ENCODE data around the gene RAD51B. TPM values are rescaled to one million over a fixed set of nuclear protein-coding genes. Genes with fewer than 3 reads are reported as not detected.
"Not testable (repeated sequence)": the region's sequence is repeated elsewhere in the genome, so short reads cannot be mapped to it uniquely, and the experiment has no call there.

Gene RAD51B
- total RNA-seq, 4 donors from 2014 or later: 8.9 to 30.3 (median 10.4) TPM

DNA sequence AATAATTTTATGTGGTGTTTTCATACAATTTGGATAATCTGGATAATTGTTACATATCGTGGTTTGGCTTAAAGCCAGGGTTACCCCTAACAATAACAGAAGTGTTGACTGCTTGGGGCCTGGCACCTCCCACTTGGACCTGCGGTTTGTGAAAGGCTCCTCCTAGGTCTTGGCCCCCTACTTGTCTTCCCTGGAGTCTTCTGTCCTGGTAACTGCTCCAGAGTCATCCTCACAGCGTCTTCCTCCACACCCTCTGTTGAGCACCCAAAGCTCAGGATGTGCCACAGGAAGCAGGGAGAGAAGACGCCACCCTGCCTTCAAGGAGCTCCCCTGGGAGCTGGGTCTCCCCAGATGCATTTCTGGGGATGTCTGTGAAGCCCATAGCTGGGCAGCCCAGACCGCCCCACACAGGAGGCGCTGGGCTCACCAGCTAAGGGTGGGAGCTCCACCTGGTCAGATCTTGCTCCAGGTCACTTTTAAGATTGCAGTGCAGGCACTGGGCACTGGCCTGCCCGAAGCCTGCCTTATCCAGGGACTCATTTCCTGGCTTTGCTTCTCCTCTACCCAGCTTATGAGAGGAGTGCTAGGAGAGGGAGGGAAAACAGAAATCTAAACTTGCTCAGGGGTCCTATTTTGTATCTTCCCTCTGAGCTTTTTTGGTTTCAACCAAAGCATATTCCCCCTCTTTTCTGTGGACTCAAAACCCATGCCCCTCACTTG, 875.1 kb downstream of the RAD51B start:
- DNase-seq (ENCODE audit: low spot score): no peak

DNA sequence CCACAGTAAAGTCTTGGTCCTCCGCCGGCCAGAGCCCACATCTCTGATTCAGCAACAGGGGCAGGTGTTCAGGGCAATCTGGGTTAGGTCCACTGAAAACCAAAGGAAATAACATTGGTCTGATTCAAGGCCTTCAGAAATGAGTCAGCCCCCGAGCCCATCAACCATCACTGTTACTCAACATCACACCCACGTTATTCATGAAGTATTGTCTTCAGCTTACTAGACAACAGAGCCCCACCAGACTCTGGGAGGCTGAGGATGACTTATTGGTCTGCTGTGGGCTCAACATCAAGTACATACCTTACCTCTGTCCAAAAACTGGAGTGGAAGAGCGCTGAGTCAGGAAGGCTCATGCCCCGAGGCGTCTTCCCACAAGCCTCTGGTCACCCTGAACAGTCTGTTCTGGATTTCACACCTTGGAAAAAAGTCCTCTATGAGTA, 875.8 kb downstream of the RAD51B start:
- TF ChIP-seq, protein P1, sequence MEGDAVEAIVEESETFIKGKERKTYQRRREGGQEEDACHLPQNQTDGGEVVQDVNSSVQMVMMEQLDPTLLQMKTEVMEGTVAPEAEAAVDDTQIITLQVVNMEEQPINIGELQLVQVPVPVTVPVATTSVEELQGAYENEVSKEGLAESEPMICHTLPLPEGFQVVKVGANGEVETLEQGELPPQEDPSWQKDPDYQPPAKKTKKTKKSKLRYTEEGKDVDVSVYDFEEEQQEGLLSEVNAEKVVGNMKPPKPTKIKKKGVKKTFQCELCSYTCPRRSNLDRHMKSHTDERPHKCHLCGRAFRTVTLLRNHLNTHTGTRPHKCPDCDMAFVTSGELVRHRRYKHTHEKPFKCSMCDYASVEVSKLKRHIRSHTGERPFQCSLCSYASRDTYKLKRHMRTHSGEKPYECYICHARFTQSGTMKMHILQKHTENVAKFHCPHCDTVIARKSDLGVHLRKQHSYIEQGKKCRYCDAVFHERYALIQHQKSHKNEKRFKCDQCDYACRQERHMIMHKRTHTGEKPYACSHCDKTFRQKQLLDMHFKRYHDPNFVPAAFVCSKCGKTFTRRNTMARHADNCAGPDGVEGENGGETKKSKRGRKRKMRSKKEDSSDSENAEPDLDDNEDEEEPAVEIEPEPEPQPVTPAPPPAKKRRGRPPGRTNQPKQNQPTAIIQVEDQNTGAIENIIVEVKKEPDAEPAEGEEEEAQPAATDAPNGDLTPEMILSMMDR (IDR thresholded peaks at IDR 0.05): no peak
- ATAC-seq (ENCODE audit: low FRiP score): peak; percentile 91
- DNase-seq (ENCODE audit: low spot score): peak; percentile 25

More for the DNA sequence above, 875.1 kb downstream of the RAD51B start:
- no peak for ATAC-seq (ENCODE audit: low FRiP score)
- TF ChIP-seq, protein P1 (IDR thresholded peaks at IDR 0.05): no peak

DNA sequence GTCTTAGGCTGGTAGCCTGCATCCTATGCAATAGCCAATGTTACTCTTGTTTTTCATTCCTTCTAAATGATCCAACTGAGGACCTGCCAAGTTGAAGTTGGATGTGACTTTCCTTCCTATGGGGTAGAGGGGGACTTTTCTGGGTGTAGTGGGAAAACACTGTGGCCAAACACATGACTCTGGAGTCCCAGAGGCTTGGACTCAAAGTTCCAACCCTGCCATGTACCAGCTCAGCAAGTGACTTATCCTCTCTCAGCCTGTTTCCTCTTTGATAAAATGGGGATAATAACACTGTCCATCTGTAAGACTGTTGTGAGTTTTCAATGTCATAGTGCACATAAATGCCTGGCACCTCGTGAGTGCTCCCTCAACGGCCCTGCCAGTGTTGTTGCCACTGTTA, 876.3 kb downstream of the RAD51B start:
- DNase-seq (ENCODE audit: low spot score) (no peak), ATAC-seq (ENCODE audit: low FRiP score) (no peak)
- TF ChIP-seq, protein P1 (IDR thresholded peaks at IDR 0.05): no peak

DNA sequence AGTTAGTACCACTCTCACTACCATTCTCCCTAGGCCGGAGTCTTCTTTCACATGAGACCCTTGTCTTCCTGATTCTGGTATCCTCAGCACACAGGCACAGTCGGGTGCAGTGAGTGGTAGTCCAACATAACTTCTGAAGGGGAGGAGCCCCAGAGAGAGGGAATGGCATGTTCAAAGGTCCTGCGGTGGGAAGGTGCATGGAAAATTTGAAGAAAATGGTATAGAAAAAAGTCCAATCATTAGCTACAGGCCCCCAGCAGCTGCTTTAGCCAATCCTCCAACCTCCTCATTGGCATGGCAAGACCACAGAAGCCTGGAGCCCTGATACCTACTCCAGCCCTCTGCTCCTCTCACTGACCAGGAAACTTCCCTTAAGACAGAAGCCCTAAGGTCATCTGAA, 876.7 kb downstream of the RAD51B start:
- DNase-seq (ENCODE audit: low spot score): peak; percentile 14
- ATAC-seq (ENCODE audit: low FRiP score): no peak
- TF ChIP-seq, protein P1 (IDR thresholded peaks at IDR 0.05): no peak

DNA sequence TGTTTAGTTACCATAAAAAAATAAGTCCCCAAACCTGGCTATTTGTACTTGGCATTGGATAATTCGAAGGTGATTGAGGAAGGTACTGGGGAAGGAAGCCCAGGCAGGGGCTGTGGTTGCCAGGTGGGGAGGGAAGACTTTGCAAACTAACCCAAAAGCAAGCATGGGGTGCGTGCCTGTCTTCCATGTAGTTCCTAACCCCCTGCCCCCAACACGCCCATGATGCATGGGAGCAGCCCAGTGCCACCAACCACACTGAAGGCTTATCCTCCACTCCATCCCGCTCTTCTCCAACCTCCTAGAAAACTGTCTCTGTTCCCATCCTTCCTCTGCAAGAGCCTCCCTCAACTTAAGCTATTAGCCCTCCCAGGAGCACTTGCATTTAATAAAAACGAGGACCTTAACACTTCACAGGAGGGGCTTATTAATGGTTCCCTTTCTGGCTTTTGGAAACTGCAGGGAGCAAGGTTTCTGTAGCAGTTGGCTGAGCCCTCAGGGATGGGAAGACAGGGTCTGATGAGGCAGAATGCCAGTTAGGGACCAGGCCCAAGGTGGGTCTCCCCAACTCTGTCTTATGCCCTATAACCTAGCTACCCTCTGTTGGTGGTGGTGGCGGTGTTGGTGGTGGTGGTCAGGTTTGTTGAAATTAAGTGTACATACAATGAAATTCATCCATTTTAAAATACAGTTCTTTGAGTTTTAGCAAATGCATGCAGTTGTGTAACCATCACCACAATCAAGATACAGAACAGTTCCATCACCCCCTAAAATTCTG, 877.3 kb downstream of the RAD51B start:
- TF ChIP-seq, protein P1 (IDR thresholded peaks at IDR 0.05): no peak
- ATAC-seq (ENCODE audit: low FRiP score) (no peak), DNase-seq (ENCODE audit: low spot score) (peak; percentile 18)

DNA sequence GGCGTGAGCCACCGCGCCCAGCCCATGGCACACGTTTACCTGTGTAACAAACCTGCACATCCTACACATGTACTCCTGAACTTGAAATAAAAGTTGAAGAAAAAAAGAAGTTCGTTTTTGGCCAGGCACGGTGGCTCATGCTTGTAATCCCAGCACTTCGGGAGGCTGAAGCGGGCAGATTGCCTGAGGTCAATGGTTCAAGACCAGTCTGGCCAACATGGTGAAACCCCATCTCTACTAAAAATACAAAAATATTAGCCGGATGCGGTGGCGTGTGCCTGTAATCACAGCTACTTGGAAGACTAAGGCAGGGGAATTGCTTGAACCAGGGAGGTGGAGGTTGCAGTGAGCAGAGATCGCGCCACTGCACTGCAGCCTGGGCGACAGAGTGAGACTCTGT, 879.2 kb downstream of the RAD51B start:
- not testable (repeated sequence) for ATAC-seq (ENCODE audit: low FRiP score); DNase-seq (ENCODE audit: low spot score)

DNA sequence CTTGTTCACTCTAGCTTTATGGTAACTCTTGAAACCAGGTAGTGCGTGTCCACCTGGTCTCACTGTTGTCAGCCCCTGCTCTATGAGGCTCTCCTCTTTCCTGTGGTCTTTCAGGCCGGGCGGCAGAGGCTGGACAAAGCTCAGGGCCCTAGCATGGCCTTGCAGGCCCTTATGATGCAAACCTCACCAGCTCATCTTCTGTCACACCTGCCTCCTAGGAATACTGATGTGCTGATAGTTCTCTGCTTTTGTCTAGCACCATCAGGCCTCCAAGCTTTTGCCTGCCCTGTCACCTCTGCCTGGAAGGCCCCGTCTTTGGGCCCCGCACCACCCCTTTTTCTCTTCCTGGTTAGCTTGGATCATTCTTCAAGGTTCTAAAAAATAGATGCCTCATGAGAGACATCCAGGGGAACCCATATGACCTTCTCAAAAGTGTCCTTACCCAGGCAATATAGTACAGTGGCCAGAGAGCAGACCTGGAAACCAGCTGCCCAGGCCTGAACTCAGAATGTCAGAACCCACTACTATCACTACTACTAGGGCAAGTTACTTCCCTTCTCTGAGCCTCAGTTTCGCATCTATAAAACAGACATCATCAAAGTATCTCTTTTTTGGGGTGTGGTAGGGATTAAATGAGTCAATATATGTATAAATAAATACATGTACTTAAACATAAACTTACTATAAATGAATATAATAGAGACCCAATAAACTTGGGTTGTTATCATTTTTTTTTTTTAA, 881.6 kb downstream of the RAD51B start:
- TF ChIP-seq, protein P1 (IDR thresholded peaks at IDR 0.05): no peak
- DNase-seq (ENCODE audit: low spot score) (peak; percentile 9), ATAC-seq (ENCODE audit: low FRiP score) (no peak)

All from omental fat pad (tissue), 4 donors.